Panc1 (cell line): Measurements from ENCODE around the gene HAL. TPM values are rescaled to one million over a fixed set of nuclear protein-coding genes. Genes with fewer than 3 reads are reported as not detected.

Source experiments
- ATAC-seq: fragments of 200-7000 bp; cut with Tn5 transposase; 2 replicates; pipeline ENCODE4 v1.9.1; 2020; ENCODE audit warnings: mild to moderate bottlenecking, moderate library complexity
- BruUV-seq: library from RNA; stranded (reverse); fragments of 400-500 nt; replicated peaks from 2 replicates; lab custom pipeline; 2021; lab: Mats Ljungman, UMichigan
- CTCF ChIA-PET: fragments of 300-600 bp; sonication (Branson Sonifier 250); formaldehyde crosslinking; loops from one replicate; lab custom pipeline; 2022; ENCODE audit warnings: antibody characterized with exemption; lab: Charles Lee
- POLR2A ChIA-PET: fragments of 300-600 bp; sonication (Branson Sonifier 250); formaldehyde crosslinking; loops from one replicate; lab custom pipeline; 2022; ENCODE audit warnings: antibody characterized with exemption; lab: Charles Lee
- DNase-seq: peaks from one replicate; pipeline ENCODE4 v3.0.0-alpha.2; 2010; ENCODE audit warnings: low read depth, low spot score
- H3K27ac ChIP-seq: 2 replicates; pipeline ENCODE4 v1.5.1; 2011; ENCODE audit warnings: mild to moderate bottlenecking, low read length, inconsistent platforms
- H3K27me3 ChIP-seq: fragments of 200-500 bp; sonication (Bioruptor generic); 2 replicates; pipeline ENCODE4 v1.6.0; 2014; ENCODE audit warnings: low read length, inconsistent platforms; ENCODE audit not compliant: control insufficient read depth, insufficient read depth
- H3K36me3 ChIP-seq: fragments of 200-500 bp; sonication (Bioruptor generic); 2 replicates; pipeline ENCODE4 v1.5.1; 2014; ENCODE audit warnings: inconsistent platforms, mild to moderate bottlenecking, low read length, moderate library complexity; ENCODE audit not compliant: control insufficient read depth, insufficient read depth
- H3K4me1 ChIP-seq: 2 replicates; pipeline ENCODE4 v1.5.1; 2011; ENCODE audit warnings: inconsistent platforms, mild to moderate bottlenecking, low read length, moderate library complexity; ENCODE audit not compliant: control insufficient read depth, insufficient read depth
- H3K4me3 ChIP-seq, 2 experiments: 2 replicates each; pipeline ENCODE4 v1.5.1; 2011 to 2012; ENCODE audit warnings: low read depth in 2 of 2, low read length in 2 of 2, mild to moderate bottlenecking in 2 of 2, inconsistent platforms in 1 of 2, moderate library complexity in 1 of 2
- H3K9me3 ChIP-seq: fragments of 200-500 bp; sonication (Bioruptor generic); 2 replicates; pipeline ENCODE4 v1.5.1; 2014; ENCODE audit warnings: low read depth, mild to moderate bottlenecking, inconsistent platforms, low read length, moderate library complexity; ENCODE audit not compliant: control insufficient read depth, insufficient read depth
- CTCF ChIP-seq: fragments of 450-650 bp; IDR thresholded peaks from 2 replicates; pipeline ENCODE4 v1.5.1; 2017; ENCODE audit warnings: mild to moderate bottlenecking
- POLR2AphosphoS5 ChIP-seq: IDR thresholded peaks from 2 replicates; pipeline ENCODE4 v1.6.1; 2012; ENCODE audit warnings: mild to moderate bottlenecking, low read depth, low read length, moderate library complexity
- REST ChIP-seq, 2 experiments: IDR thresholded peaks; 2 replicates each; pipeline ENCODE4 v1.6.1; 2011 to 2012; ENCODE audit warnings: low read depth in 2 of 2, control low read depth in 1 of 2, low read length in 1 of 2, mild to moderate bottlenecking in 1 of 2, moderate library complexity in 1 of 2; ENCODE audit not compliant: insufficient read depth in 1 of 2
- SIN3A ChIP-seq: IDR thresholded peaks from 2 replicates; pipeline ENCODE4 v1.6.1; 2012; ENCODE audit warnings: low read depth, mild to moderate bottlenecking, low read length, moderate library complexity, borderline replicate concordance; ENCODE audit not compliant: insufficient read depth
- TCF7L2 ChIP-seq: IDR thresholded peaks from 2 replicates; pipeline ENCODE4 v1.6.1; 2011; ENCODE audit warnings: mild to moderate bottlenecking, low read depth, low read length, inconsistent platforms
- in situ Hi-C: cut with HindIII; loops from 2 replicates; pipeline ENCODE4 v1.10.0; 2016; ENCODE audit warnings: low sequenced_read_pairs, low pct_unique_long_range_greater_than_20kb
- intact Hi-C: fragments of 100-400 bp; cut with micrococcal nuclease; formaldehyde crosslinking; loops from one replicate; pipeline ENCODE4 v1.10.0; 2022; ENCODE audit not compliant: unreplicated experiment
- total RNA-seq: library from RNA; stranded (reverse); gene quantifications from one replicate; pipeline ENCODE4 v1.2.1, GENCODE V29; 2021; ENCODE audit not compliant: unreplicated experiment

The HAL gene
- total RNA-seq, 1 experiment from 2014 or later, result 0.08 TPM

- Histone ChIP-seq H3K9me3 (no peaks in the 10 kb centered on the region), H3K27me3 (no peaks in the 10 kb centered on the region), H3K36me3 (peaks cover 7% of the 10 kb centered on the region; the same call in 1 of the 2 replicates), H3K4me1 (no peaks in the 10 kb centered on the region), H3K27ac (no peak overlapping the region), H3K4me3 (no peak overlapping the region)
- ChIA-PET CTCF (no interaction called here), POLR2A (no interaction called here)
- ATAC-seq (no peak), DNase-seq (no peak)
- intact Hi-C loops (no loop called here), in situ Hi-C loops (no loop called here)
- TF ChIP-seq TCF7L2 (no peak), CTCF (no peak), REST (IDR thresholded peaks at IDR 0.05; ENCODE audit: insufficient read depth in 1 of 2, low read depth in 2 of 2, low read length in 1 of 2) (no peak), SIN3A (no peak), POLR2AphosphoS5 (no peak)
- no TSS peak for BruUV-seq
Observed at GRCh38 chr12:96028538-96028937, 32.4 kb upstream of the HAL start.

- POLR2A ChIA-PET, result no interaction called here
- H3K27me3 ChIP-seq, result no peaks in the 10 kb centered on the region
- in situ Hi-C loops (no loop called here), intact Hi-C loops (no loop called here)
- TF ChIP-seq TCF7L2 (no peak), POLR2AphosphoS5 (no peak), REST (IDR thresholded peaks at IDR 0.05; ENCODE audit: insufficient read depth in 1 of 2, low read depth in 2 of 2, low read length in 1 of 2) (no peak), SIN3A (no peak), CTCF (no peak)
- CTCF ChIA-PET, result no interaction called here
- no TSS peak for BruUV-seq
- H3K4me1 ChIP-seq, result no peaks in the 10 kb centered on the region
- no peak for ATAC-seq
- H3K27ac ChIP-seq, result no peak overlapping the region
- H3K9me3 ChIP-seq, result no peaks in the 10 kb centered on the region
- no peak for DNase-seq
- H3K36me3 ChIP-seq, result peaks cover 7% of the 10 kb centered on the region; the same call in 1 of the 2 replicates
- no peak overlapping the region for H3K4me3 ChIP-seq
Observed at GRCh38 chr12:96026331-96026730, 30.2 kb upstream of the HAL start.
